CD14-positive monocyte (primary cell): Measurements from ENCODE around the gene DTNB. TPM values are rescaled to one million over a fixed set of nuclear protein-coding genes. Genes with fewer than 3 reads are reported as not detected.

Experiments used
- DNase-seq, 3 donors: peaks; one replicate each; pipeline ENCODE4 v3.0.0-alpha.2; 2011 to 2022
- H2AFZ ChIP-seq: 2 replicates; pipeline ENCODE4 v1.6.0; 2012; ENCODE audit warnings: mild to moderate bottlenecking, low read depth, low read length, inconsistent platforms; ENCODE audit not compliant: insufficient read depth, poor library complexity, severe bottlenecking
- H3K27ac ChIP-seq, 2 donors: 1 replicate in 1 of 2; 2 replicates in 1 of 2; pipeline ENCODE4 v1.5.1; 2012 to 2013; ENCODE audit warnings: low read length in 2 of 2, control low read depth in 1 of 2, inconsistent platforms in 1 of 2, low read depth in 1 of 2, mild to moderate bottlenecking in 1 of 2
- H3K27me3 ChIP-seq, 2 donors: one replicate each; pipeline versions ENCODE4 v1.6.0 to v1.6.1; 2011 to 2013; ENCODE audit warnings: low read length in 2 of 2; ENCODE audit not compliant: control insufficient read depth in 2 of 2, insufficient read depth in 2 of 2
- H3K36me3 ChIP-seq, 2 donors: replicated peaks in 1 of 2; 1 replicate in 1 of 2; 2 replicates in 1 of 2; pipeline versions ENCODE4 v1.5.1 to v1.6.1; 2012 to 2013; ENCODE audit warnings: low read length in 2 of 2, control low read depth in 1 of 2, inconsistent platforms in 1 of 2, mild to moderate bottlenecking in 1 of 2; ENCODE audit not compliant: insufficient read depth in 2 of 2, control insufficient read depth in 1 of 2
- H3K4me1 ChIP-seq, 2 donors: 1 replicate in 1 of 2; 2 replicates in 1 of 2; pipeline versions ENCODE4 v1.5.1 to v1.6.1; 2012 to 2013; ENCODE audit warnings: low read length in 2 of 2, control low read depth in 1 of 2, inconsistent platforms in 1 of 2, mild to moderate bottlenecking in 1 of 2, moderate library complexity in 1 of 2; ENCODE audit not compliant: insufficient read depth in 2 of 2, control insufficient read depth in 1 of 2
- H3K4me2 ChIP-seq: replicated peaks from 2 replicates; pipeline ENCODE3; 2012; ENCODE audit warnings: low read length, moderate library complexity, mild to moderate bottlenecking; ENCODE audit not compliant: poor library complexity, severe bottlenecking; ENCODE audit errors: extremely low read depth
- H3K4me3 ChIP-seq, 3 experiments: fragments of 200-600 bp in 1 of 3; sonication (generic) in 1 of 3; replicated peaks in 1 of 3; 1 replicate in 2 of 3; 2 replicates in 1 of 3; pipeline ENCODE4 v1.5.1; 2011 to 2013; ENCODE audit warnings: low read length in 3 of 3, mild to moderate bottlenecking in 3 of 3, control low read depth in 2 of 3, low read depth in 2 of 3, inconsistent platforms in 1 of 3, moderate library complexity in 1 of 3
- H3K79me2 ChIP-seq: 2 replicates; pipeline ENCODE4 v1.6.0; 2012; ENCODE audit warnings: mild to moderate bottlenecking, control low read depth, inconsistent platforms, low read length, moderate library complexity; ENCODE audit not compliant: insufficient read depth
- H3K9ac ChIP-seq: 2 replicates; pipeline ENCODE4 v1.6.0; 2017; ENCODE audit warnings: low read length, mild to moderate bottlenecking; ENCODE audit not compliant: insufficient read depth, poor library complexity, severe bottlenecking
- H3K9me3 ChIP-seq, 2 donors: replicated peaks in 1 of 2; 1 replicate in 1 of 2; 2 replicates in 1 of 2; pipeline versions ENCODE4 v1.5.1 to v1.6.1; 2012 to 2013; ENCODE audit warnings: low read length in 2 of 2, control low read depth in 1 of 2; ENCODE audit not compliant: control insufficient read depth in 1 of 2, insufficient read depth in 1 of 2
- H4K20me1 ChIP-seq: 2 replicates; pipeline ENCODE4 v1.6.0; 2012; ENCODE audit warnings: mild to moderate bottlenecking, low read length, control low read depth, moderate library complexity; ENCODE audit not compliant: insufficient read depth
- H3K27ac Mint-ChIP-seq, 7 donors: one replicate each; pipeline ENCODE4 v1.8.0; 2020; ENCODE audit warnings: mild to moderate bottlenecking in 7 of 7, mixed read lengths in 7 of 7, moderate library complexity in 6 of 7, inconsistent platforms in 2 of 7
- H3K27me3 Mint-ChIP-seq, 3 donors: one replicate each; pipeline ENCODE4 v1.8.0; 2021 to 2022; ENCODE audit warnings: low read depth in 3 of 3, mild to moderate bottlenecking in 3 of 3, mixed read lengths in 3 of 3, moderate library complexity in 3 of 3, inconsistent platforms in 1 of 3
- H3K36me3 Mint-ChIP-seq, 2 donors: one replicate each; pipeline ENCODE4 v1.8.0; 2020; ENCODE audit warnings: mixed read lengths in 2 of 2, inconsistent platforms in 1 of 2, mild to moderate bottlenecking in 1 of 2
- H3K4me1 Mint-ChIP-seq: one replicate; pipeline ENCODE4 v1.8.0; 2020; ENCODE audit warnings: mild to moderate bottlenecking, mixed read lengths
- H3K4me3 Mint-ChIP-seq, 2 donors: one replicate each; pipeline ENCODE4 v1.8.0; 2020; ENCODE audit warnings: mild to moderate bottlenecking in 2 of 2, mixed read lengths in 2 of 2, moderate library complexity in 1 of 2
- H3K9me3 Mint-ChIP-seq, 7 donors: one replicate each; pipeline ENCODE4 v1.8.0; 2020 to 2022; ENCODE audit warnings: mixed read lengths in 7 of 7, mild to moderate bottlenecking in 6 of 7, moderate library complexity in 6 of 7, inconsistent platforms in 2 of 7
- CTCF ChIP-seq: fragments of 200-600 bp; IDR thresholded peaks from one replicate; pipeline ENCODE4 v1.8.0; 2022; ENCODE audit warnings: antibody characterized with exemption, mild to moderate bottlenecking
- WGBS: methylation state at CpG from one replicate; pipeline ENCODE4 v1.1.5; 2013; ENCODE audit warnings: missing lambda C conversion rate; ENCODE audit not compliant: insufficient coverage; 5-methylcytosine and 5-hydroxymethylcytosine counted together
- intact Hi-C, 2 donors: fragments of 100-400 bp; cut with micrococcal nuclease; formaldehyde crosslinking; loops; one replicate each; pipeline versions ENCODE4 v1.15.0 to v1.15.1; 2023
- polyA plus RNA-seq, 3 donors: library from polyadenylated mRNA; depleted of rRNA in 1 of 3; unstranded in 2 of 3; stranded (reverse) in 1 of 3; fragments of 300-500 nt in 2 of 3; fragments of >200 nt in 1 of 3; fragmentation: Illumina TruSeq in 2 of 3; gene quantifications; 1 replicate in 2 of 3; 2 replicates in 1 of 3; pipeline ENCODE4 v1.2.3, GENCODE V29; 2012 to 2021

Gene DTNB
- polyA plus RNA-seq, 3 donors, result 3.0 to 4.2 (median 3.3) TPM

DNA sequence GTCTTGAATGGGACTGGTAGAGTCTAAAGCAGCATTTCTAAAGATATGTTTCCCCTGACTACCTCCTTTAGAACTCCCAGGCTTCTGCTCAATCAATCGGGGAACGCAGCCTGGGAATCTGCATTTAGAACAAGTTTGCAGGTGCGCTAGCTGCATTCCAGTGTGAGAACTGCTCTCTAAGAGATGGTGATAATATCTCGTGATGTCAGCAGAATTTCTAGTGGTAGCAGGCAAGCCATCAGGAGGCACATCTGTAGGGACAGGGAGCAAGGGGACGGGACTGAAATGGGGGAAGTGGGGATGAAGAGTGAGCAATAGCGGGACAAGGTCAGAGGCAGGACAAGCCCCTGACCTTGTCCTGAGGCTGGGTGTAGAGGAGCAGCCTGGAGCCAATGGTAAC, 211.4 kb downstream of the DTNB start:
- no peaks in the 10 kb centered on the region for H4K20me1 ChIP-seq
- 96% methylated on average over 5 of the region's 6 CpGs for WGBS
- H3K9me3 ChIP-seq, result no peaks in the 10 kb centered on the region
- no peak overlapping the region for H3K27ac ChIP-seq
- no peak for TF ChIP-seq CTCF
- no peak overlapping the region for H2AFZ ChIP-seq
- H3K4me1 ChIP-seq, result no peaks in the 10 kb centered on the region
- H3K4me2 ChIP-seq, result no peak overlapping the region
- Mint-ChIP-seq H3K27ac (peak overlapping the region in 2 of 7 donors; percentile 23 to 38), H3K4me1 (peaks cover 5% of the 10 kb centered on the region), H3K9me3 (peaks cover 0 to 4% (median 3%) of the 10 kb centered on the region in 7 donors), H3K36me3 (no peaks in the 10 kb centered on the region), H3K4me3 (no peak overlapping the region), H3K27me3 (no peaks in the 10 kb centered on the region)
- H3K4me3 ChIP-seq, result no peak overlapping the region
- H3K36me3 ChIP-seq, result no peaks in the 10 kb centered on the region
- no peaks in the 10 kb centered on the region for H3K27me3 ChIP-seq
- H3K9ac ChIP-seq, result no peak overlapping the region
- no peak for DNase-seq
- intact Hi-C loops, result no loop called here
- no peaks in the 10 kb centered on the region for H3K79me2 ChIP-seq

GRCh38 chr2:25460261-25460905, 213.0 kb downstream of the DTNB start:
- H3K36me3 ChIP-seq, result no peaks in the 10 kb centered on the region
- no peak overlapping the region for H3K27ac ChIP-seq
- Mint-ChIP-seq H3K4me1 (peaks cover 5% of the 10 kb centered on the region), H3K27ac (no peak overlapping the region), H3K36me3 (no peaks in the 10 kb centered on the region), H3K4me3 (no peak overlapping the region), H3K9me3 (peaks cover 0 to 4% (median 3%) of the 10 kb centered on the region in 7 donors), H3K27me3 (peaks cover 0 to 2% (median 0%) of the 10 kb centered on the region in 3 donors)
- no peaks in the 10 kb centered on the region for H3K4me1 ChIP-seq
- 83% methylated on average over 4 of the region's 7 CpGs for WGBS
- H2AFZ ChIP-seq, result no peak overlapping the region
- H3K9ac ChIP-seq, result no peak overlapping the region
- H3K4me3 ChIP-seq, result no peak overlapping the region
- H3K9me3 ChIP-seq, result no peaks in the 10 kb centered on the region
- no peaks in the 10 kb centered on the region for H3K79me2 ChIP-seq
- intact Hi-C loops, result no loop called here
- no peak overlapping the region for H3K4me2 ChIP-seq
- no peaks in the 10 kb centered on the region for H3K27me3 ChIP-seq
- DNase-seq, result no peak
- no peaks in the 10 kb centered on the region for H4K20me1 ChIP-seq
- TF ChIP-seq CTCF, result no peak
